HepG2 (cell line): ENCODE measurements around the gene UCKL1. TPM values are rescaled to one million over a fixed set of nuclear protein-coding genes. Genes with fewer than 3 reads are reported as not detected.
A peak's percentile ranks its signal among the peaks of the same experiment; 100 is the strongest.

Experiments
- CREM ChIP-seq, 2 experiments: sonication (generic) in 1 of 2; formaldehyde crosslinking in 1 of 2; IDR thresholded peaks; 2 replicates each; pipeline versions ENCODE4 v1.4.0 to v1.6.1; 2016 to 2020; ENCODE audit warnings: antibody characterized with exemption in 1 of 2, mild to moderate bottlenecking in 1 of 2, missing genetic modification reagents in 1 of 2
- E2F2 ChIP-seq: sonication (generic); formaldehyde crosslinking; IDR thresholded peaks from 2 replicates; pipeline ENCODE4 v1.4.0; 2020; ENCODE audit warnings: missing genetic modification reagents, borderline replicate concordance
- ELF3 ChIP-seq: IDR thresholded peaks from 2 replicates; pipeline ENCODE4 v1.6.1; 2016; ENCODE audit warnings: missing genetic modification reagents, missing compliant biosample characterization
- EP300 ChIP-seq, 3 experiments: sonication (generic) in 1 of 3; formaldehyde crosslinking in 1 of 3; IDR thresholded peaks; 2 replicates each; pipeline versions ENCODE4 v1.5.1 to v1.6.1; 2011 to 2020; ENCODE audit warnings: low read depth in 2 of 3, low read length in 2 of 3, borderline replicate concordance in 1 of 3, improper control_type of control experiment in 1 of 3, mild to moderate bottlenecking in 1 of 3, missing genetic modification reagents in 1 of 3, moderate library complexity in 1 of 3
- HMG20A ChIP-seq: IDR thresholded peaks from 2 replicates; pipeline ENCODE4 v1.6.1; 2016; ENCODE audit warnings: borderline replicate concordance
- KMT2A ChIP-seq: sonication (generic); formaldehyde crosslinking; IDR thresholded peaks from 2 replicates; pipeline ENCODE4 v1.4.0; 2020; ENCODE audit warnings: missing genetic modification reagents
- MZF1 ChIP-seq: sonication (generic); formaldehyde crosslinking; IDR thresholded peaks from 2 replicates; pipeline ENCODE4 v1.8.1; 2023; ENCODE audit warnings: mild to moderate bottlenecking, missing genetic modification reagents, borderline replicate concordance
- NFE2L2 ChIP-seq: fragments of 150-350 bp; IDR thresholded peaks from 2 replicates; pipeline ENCODE4 v1.6.1; 2014; ENCODE audit warnings: low read length
- REPIN1 ChIP-seq: sonication (generic); formaldehyde crosslinking; IDR thresholded peaks from 2 replicates; pipeline ENCODE4 v1.8.0; 2022; ENCODE audit warnings: missing genetic modification reagents, low read depth, mild to moderate bottlenecking, borderline replicate concordance
- TFAP4 ChIP-seq: sonication (generic); IDR thresholded peaks from 2 replicates; pipeline ENCODE4 v1.6.1; 2016; ENCODE audit warnings: low read depth, borderline replicate concordance
- TFE3 ChIP-seq: IDR thresholded peaks from 2 replicates; pipeline ENCODE4 v1.6.1; 2016
- TMF1 ChIP-seq: sonication (generic); formaldehyde crosslinking; IDR thresholded peaks from 2 replicates; pipeline ENCODE4 v1.8.1; 2022; ENCODE audit warnings: low read depth, missing genetic modification reagents
- ZBTB2 ChIP-seq: sonication (generic); formaldehyde crosslinking; IDR thresholded peaks from 2 replicates; pipeline ENCODE4 v1.8.0; 2022; ENCODE audit warnings: low read depth, missing genetic modification reagents
- ZBTB46 ChIP-seq: sonication (generic); formaldehyde crosslinking; IDR thresholded peaks from 2 replicates; pipeline ENCODE4 v1.4.0; 2020; ENCODE audit warnings: mild to moderate bottlenecking, missing genetic modification reagents, borderline replicate concordance
- ZFX ChIP-seq: sonication (generic); formaldehyde crosslinking; IDR thresholded peaks from 2 replicates; pipeline ENCODE4 v1.4.0; 2020; ENCODE audit warnings: mild to moderate bottlenecking, low read depth, missing genetic modification reagents, moderate library complexity
- ZNF235 ChIP-seq: sonication (generic); formaldehyde crosslinking; IDR thresholded peaks from 2 replicates; pipeline ENCODE4 v1.8.1; 2023; ENCODE audit warnings: mild to moderate bottlenecking, missing genetic modification reagents, borderline replicate concordance
- ZNF24 ChIP-seq: fragments of 450-650 bp; IDR thresholded peaks from 2 replicates; pipeline ENCODE4 v1.6.1; 2017; ENCODE audit warnings: antibody characterized with exemption, mild to moderate bottlenecking
- polyA plus RNA-seq, 8 experiments: library from polyadenylated mRNA; depleted of rRNA in 3 of 8; stranded (reverse) in 7 of 8; unstranded in 1 of 8; fragments of >200 nt; fragmentation: Illumina TruSeq in 4 of 8; extraction: Trizol in 4 of 8; gene quantifications; 2 replicates each; pipeline versions ENCODE4 v1.2.1 to v1.2.3, GENCODE V29; 2011 to 2016; ENCODE audit warnings: low read depth in 4 of 8, missing spikeins in 1 of 8, mixed read lengths in 1 of 8; ENCODE audit not compliant: insufficient read depth in 1 of 8
- total RNA-seq, 5 experiments: library from RNA; depleted of rRNA; stranded (reverse); fragments of >200 nt; fragmentation: Illumina TruSeq; extraction: Trizol; gene quantifications; 2 replicates each; pipeline ENCODE4 v1.2.3, GENCODE V29; 2016; ENCODE audit warnings: low read depth in 1 of 5

The UCKL1 gene
- total and polyA plus RNA-seq, 2 of the 13 experiments (the other 11 are each of a cell fraction or from before 2014, with no cell fraction given) = 50.2 to 126 TPM

GRCh38 chr20:63968928-63969760 lies 12.9 kb upstream of the UCKL1 start (continued):
- TF ChIP-seq ELF3 (CRISPR knock-in tag) (peak; percentile 78; the same call in 1 of the 2 replicates), EP300 (IDR thresholded peaks at IDR 0.05; ENCODE audit: low read depth in 2 of 2, low read length in 2 of 2) (peak in 1 of 2 experiments; percentile 65; a peak in 1 of 4 replicates), EP300 (CRISPR knock-in tag; IDR thresholded peaks at IDR 0.05; ENCODE audit: borderline replicate concordance) (peak; percentile 15; the same call in 1 of the 2 replicates), MZF1 (CRISPR knock-in tag) (0 out of 2 replicates have a peak, but pooled peaks have one; percentile 56), NFE2L2 (no peak), ZNF24 (no peak), ZBTB46 (CRISPR knock-in tag) (peak; percentile 86), HMG20A (CRISPR knock-in tag) (peak; percentile 66; the same call in 1 of the 2 replicates), CREM (IDR thresholded peaks at IDR 0.05) (peak; percentile 55; the same call in 1 of the 2 replicates), CREM (CRISPR knock-in tag; IDR thresholded peaks at IDR 0.05) (no peak), ZBTB2 (CRISPR knock-in tag) (0 out of 2 replicates have a peak, but pooled peaks have one; percentile 25), TFE3 (peak; percentile 76), TFAP4 (peak; percentile 91), REPIN1 (peak; percentile 53; the same call in 1 of the 2 replicates), E2F2 (0 out of 2 replicates have a peak, but pooled peaks have one; percentile 53), ZFX (CRISPR knock-in tag) (peak; percentile 85), ZNF235 (CRISPR knock-in tag) (0 out of 2 replicates have a peak, but pooled peaks have one; percentile 56), TMF1 (CRISPR knock-in tag) (peak; percentile 71; the same call in 1 of the 2 replicates), KMT2A (no peak)
